ENCODE data around the gene TFF2. TPM values are rescaled to one million over a fixed set of nuclear protein-coding genes. Genes with fewer than 3 reads are reported as not detected.

TFF2 gene
- not detected for total RNA-seq

- peaks cover 3% of the 10 kb centered on the region for H3K36me3 Mint-ChIP-seq (ENCODE audit: low read depth)
- H3K4me3 Mint-ChIP-seq = no peak within 1 kb of the TSS
- DNase-seq = no peak
- peaks cover 15% of the 10 kb centered on the region for H3K9me3 Mint-ChIP-seq
- no peak within 1 kb of the TSS for H3K27ac Mint-ChIP-seq
- intact Hi-C loops (cut with micrococcal nuclease) = no loop called here
- H3K4me1 Mint-ChIP-seq (ENCODE audit: low read depth) = no peaks in the 10 kb centered on the region
- no peaks in the 10 kb centered on the region for H3K27me3 Mint-ChIP-seq (ENCODE audit: low read depth)
- CTCF ChIA-PET = interaction anchor here (2.8 kb wide), 1 partner anchor 13 kb away, joined by 12 read pairs; no protein-coding TSS in a partner anchor
These were observed at the start of gene TFF2 for GRCh38 chr21:42350927-42351426. TFF2 (minus strand) TSS chr21:42350994; CDS start chr21:42350957, 37 bp downstream.

GRCh38 chr21:42400525-42400924 lies 49.7 kb upstream of the TFF2 start:
- CTCF ChIA-PET = interaction anchor here (0.5 to 1.4 kb wide), 4 partner anchors 16 to 62 kb away, joined by 3 to 5 read pairs (median 4); no protein-coding TSS in a partner anchor
- peaks cover 55% of the 10 kb centered on the region for H3K4me1 Mint-ChIP-seq (ENCODE audit: low read depth)
- H3K27ac Mint-ChIP-seq = no peak overlapping the region
- H3K9me3 Mint-ChIP-seq = peaks cover 11% of the 10 kb centered on the region
- intact Hi-C loops (cut with micrococcal nuclease) = loop anchor here (5.0 to 10.0 kb wide), 5 partner anchors 163 to 1036 kb away; partner anchors contain the start of gene MX2
- peak; percentile 38 for DNase-seq
- no peak overlapping the region for H3K4me3 Mint-ChIP-seq
- no peaks in the 10 kb centered on the region for H3K27me3 Mint-ChIP-seq (ENCODE audit: low read depth)
- H3K36me3 Mint-ChIP-seq (ENCODE audit: low read depth) = peaks cover 18% of the 10 kb centered on the region

GRCh38 chr21:42398436-42399028 lies 47.7 kb upstream of the TFF2 start:
- Mint-ChIP-seq H3K9me3 (peaks cover 11% of the 10 kb centered on the region), H3K27me3 (ENCODE audit: low read depth) (no peaks in the 10 kb centered on the region), H3K4me3 (no peak overlapping the region), H3K27ac (peak overlapping the region; percentile 47), H3K36me3 (ENCODE audit: low read depth) (peaks cover 9% of the 10 kb centered on the region), H3K4me1 (ENCODE audit: low read depth) (peaks cover 53% of the 10 kb centered on the region)
- no peak for DNase-seq
- intact Hi-C loops (cut with micrococcal nuclease) = no loop called here
- CTCF ChIA-PET = interaction anchor here (0.7 to 2.2 kb wide), 6 partner anchors 13 to 61 kb away, joined by 3 to 11 read pairs (median 4); no protein-coding TSS in a partner anchor

- intact Hi-C loops (cut with micrococcal nuclease) = no loop called here
- H3K27ac Mint-ChIP-seq = peak overlapping the region; percentile 47
- peaks cover 56% of the 10 kb centered on the region for H3K4me1 Mint-ChIP-seq (ENCODE audit: low read depth)
- H3K27me3 Mint-ChIP-seq (ENCODE audit: low read depth) = no peaks in the 10 kb centered on the region
- H3K4me3 Mint-ChIP-seq = no peak overlapping the region
- H3K36me3 Mint-ChIP-seq (ENCODE audit: low read depth) = peaks cover 9% of the 10 kb centered on the region
- CTCF ChIA-PET = interaction anchor here (1.0 to 2.2 kb wide), 4 partner anchors 13 to 60 kb away, joined by 3 to 11 read pairs (median 5); no protein-coding TSS in a partner anchor
- peak; percentile 57 for DNase-seq
- H3K9me3 Mint-ChIP-seq = peaks cover 11% of the 10 kb centered on the region
These were observed 47.1 kb upstream of the TFF2 start for GRCh38 chr21:42397746-42398394.

- no peak for DNase-seq
- H3K4me3 Mint-ChIP-seq = no peak overlapping the region
- intact Hi-C loops (cut with micrococcal nuclease) = no loop called here
- H3K27ac Mint-ChIP-seq = peak overlapping the region; percentile 29
- H3K9me3 Mint-ChIP-seq = peaks cover 7% of the 10 kb centered on the region
- H3K36me3 Mint-ChIP-seq (ENCODE audit: low read depth) = peaks cover 9% of the 10 kb centered on the region
- peaks cover 58% of the 10 kb centered on the region for H3K4me1 Mint-ChIP-seq (ENCODE audit: low read depth)
- CTCF ChIA-PET = no interaction called here
- no peaks in the 10 kb centered on the region for H3K27me3 Mint-ChIP-seq (ENCODE audit: low read depth)
These were observed 46.3 kb upstream of the TFF2 start for GRCh38 chr21:42396799-42397745.

GRCh38 chr21:42395905-42396651 lies 45.3 kb upstream of the TFF2 start, which contains the start of gene TMPRSS3:
TMPRSS3 (minus strand) TSS chr21:42396052; CDS start chr21:42395417, 635 bp downstream.
- Mint-ChIP-seq H3K27me3 (ENCODE audit: low read depth) (no peaks in the 10 kb centered on the region), H3K4me3 (no peak within 1 kb of the TSS), H3K27ac (no peak within 1 kb of the TSS), H3K36me3 (ENCODE audit: low read depth) (peaks cover 2% of the 10 kb centered on the region), H3K4me1 (ENCODE audit: low read depth) (peaks cover 54% of the 10 kb centered on the region), H3K9me3 (no peaks in the 10 kb centered on the region)
- CTCF ChIA-PET = no interaction called here
- DNase-seq = no peak
- intact Hi-C loops (cut with micrococcal nuclease) = no loop called here

GRCh38 chr21:42395302-42395701 lies 44.5 kb upstream of the TFF2 start:
- CTCF ChIA-PET = no interaction called here
- Mint-ChIP-seq H3K27ac (no peak overlapping the region), H3K9me3 (no peaks in the 10 kb centered on the region), H3K4me1 (ENCODE audit: low read depth) (peaks cover 48% of the 10 kb centered on the region), H3K4me3 (no peak overlapping the region), H3K27me3 (ENCODE audit: low read depth) (no peaks in the 10 kb centered on the region), H3K36me3 (ENCODE audit: low read depth) (peaks cover 2% of the 10 kb centered on the region)
- intact Hi-C loops (cut with micrococcal nuclease) = no loop called here
- no peak for DNase-seq

GRCh38 chr21:42393443-42393950 lies 42.7 kb upstream of the TFF2 start:
- intact Hi-C loops (cut with micrococcal nuclease) = loop anchor here (1.0 kb wide), 3 partner anchors 10 to 32 kb away; partner anchors contain the start of gene UBASH3A
- H3K4me3 Mint-ChIP-seq = peak overlapping the region; percentile 13
- DNase-seq = no peak
- no peaks in the 10 kb centered on the region for H3K27me3 Mint-ChIP-seq (ENCODE audit: low read depth)
- peak overlapping the region; percentile 58 for H3K27ac Mint-ChIP-seq
- H3K4me1 Mint-ChIP-seq (ENCODE audit: low read depth) = peaks cover 48% of the 10 kb centered on the region
- no peaks in the 10 kb centered on the region for H3K9me3 Mint-ChIP-seq
- CTCF ChIA-PET = interaction anchor here (0.7 to 3.4 kb wide), 9 partner anchors 11 to 65 kb away, joined by 3 to 18 read pairs (median 4); partner anchors contain the start of gene UBASH3A
- H3K36me3 Mint-ChIP-seq (ENCODE audit: low read depth) = peaks cover 2% of the 10 kb centered on the region

- peak overlapping the region; percentile 13 for H3K4me3 Mint-ChIP-seq
- peak; percentile 62 for DNase-seq
- CTCF ChIA-PET = interaction anchor here (0.7 to 3.4 kb wide), 8 partner anchors 11 to 66 kb away, joined by 3 to 18 read pairs (median 4); partner anchors contain the start of gene UBASH3A
- H3K27me3 Mint-ChIP-seq (ENCODE audit: low read depth) = no peaks in the 10 kb centered on the region
- intact Hi-C loops (cut with micrococcal nuclease) = loop anchor here (1.0 kb wide), 3 partner anchors 10 to 32 kb away; partner anchors contain the start of gene UBASH3A
- H3K36me3 Mint-ChIP-seq (ENCODE audit: low read depth) = peaks cover 2% of the 10 kb centered on the region
- H3K9me3 Mint-ChIP-seq = no peaks in the 10 kb centered on the region
- peaks cover 44% of the 10 kb centered on the region for H3K4me1 Mint-ChIP-seq (ENCODE audit: low read depth)
- peak overlapping the region; percentile 58 for H3K27ac Mint-ChIP-seq
These were observed 42.1 kb upstream of the TFF2 start for GRCh38 chr21:42392731-42393442.

- Mint-ChIP-seq H3K4me3 (no peak overlapping the region), H3K27ac (no peak overlapping the region), H3K9me3 (no peaks in the 10 kb centered on the region), H3K36me3 (ENCODE audit: low read depth) (peaks cover 5% of the 10 kb centered on the region), H3K27me3 (ENCODE audit: low read depth) (no peaks in the 10 kb centered on the region), H3K4me1 (ENCODE audit: low read depth) (peaks cover 42% of the 10 kb centered on the region)
- intact Hi-C loops (cut with micrococcal nuclease) = no loop called here
- DNase-seq = no peak
- CTCF ChIA-PET = interaction anchor here (1.2 to 3.4 kb wide), 3 partner anchors 9 to 32 kb away, joined by 3 to 18 read pairs (median 4); no protein-coding TSS in a partner anchor
These were observed 40.5 kb upstream of the TFF2 start for GRCh38 chr21:42391297-42391696.

All from activated naive CD4-positive, alpha-beta T cell treated with anti-CD3 and anti-CD28 coated beads for 36 hours (primary cell).